Stimulated activated CD4-positive, alpha-beta T cell treated with anti-CD3 and anti-CD28 coated beads, TNF-alpha, amount 100 ng/mL, for 48 hours (primary cell): ENCODE data around the gene TRAF2.

Experiments
- DNase-seq, 3 donors: peaks; one replicate each; pipeline ENCODE4 v3.0.0-alpha.2; 2020; ENCODE audit warnings: low read depth in 3 of 3

The TRAF2 gene

DNA sequence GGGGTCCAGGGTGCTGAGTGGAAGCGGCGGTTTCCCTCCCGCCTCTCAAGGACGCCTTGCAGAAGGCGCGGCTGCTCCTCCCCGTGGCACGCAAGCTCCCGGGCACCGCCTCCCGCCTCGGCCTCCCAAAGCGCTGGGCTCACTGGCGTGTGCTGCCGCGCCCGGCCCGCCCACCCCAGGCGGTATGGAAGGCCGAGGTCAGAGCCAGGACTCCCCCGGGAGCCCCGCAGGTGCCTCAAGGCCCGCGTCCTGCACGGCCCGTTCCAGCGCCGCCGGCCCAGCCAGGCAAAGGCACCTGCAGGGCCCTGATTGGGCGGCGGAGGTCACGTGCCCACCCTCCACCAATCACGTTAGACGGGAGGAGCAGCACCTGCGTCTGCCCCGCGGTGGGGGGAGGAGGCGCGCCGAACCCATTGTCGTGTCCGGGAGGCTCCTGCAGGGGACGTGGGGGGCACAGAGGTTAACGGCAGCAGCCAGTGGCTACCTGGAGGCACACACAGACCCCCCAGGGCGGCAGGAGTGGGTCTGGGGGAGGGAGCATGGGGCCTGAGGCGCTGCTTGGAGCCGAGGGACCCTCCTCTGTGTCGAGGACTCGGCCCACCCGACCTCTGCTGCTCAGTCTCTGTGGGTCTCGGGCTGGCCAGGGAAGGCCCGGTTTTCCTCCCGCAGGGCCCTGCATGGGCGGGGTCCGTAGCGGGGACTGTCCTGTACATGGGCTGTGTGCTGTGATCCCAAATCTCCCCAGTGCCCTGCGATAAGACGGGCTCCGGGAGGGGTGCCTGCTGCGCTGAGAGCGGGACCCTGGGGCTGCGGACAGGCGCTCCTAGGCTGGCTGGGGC, 63.7 kb downstream of the TRAF2 start:
- DNase-seq, result peak; percentile 90 to 94 (median 91)

GRCh38 chr9:136950656-136951276, 64.5 kb downstream of the TRAF2 start:
- DNase-seq, result no peak

DNA sequence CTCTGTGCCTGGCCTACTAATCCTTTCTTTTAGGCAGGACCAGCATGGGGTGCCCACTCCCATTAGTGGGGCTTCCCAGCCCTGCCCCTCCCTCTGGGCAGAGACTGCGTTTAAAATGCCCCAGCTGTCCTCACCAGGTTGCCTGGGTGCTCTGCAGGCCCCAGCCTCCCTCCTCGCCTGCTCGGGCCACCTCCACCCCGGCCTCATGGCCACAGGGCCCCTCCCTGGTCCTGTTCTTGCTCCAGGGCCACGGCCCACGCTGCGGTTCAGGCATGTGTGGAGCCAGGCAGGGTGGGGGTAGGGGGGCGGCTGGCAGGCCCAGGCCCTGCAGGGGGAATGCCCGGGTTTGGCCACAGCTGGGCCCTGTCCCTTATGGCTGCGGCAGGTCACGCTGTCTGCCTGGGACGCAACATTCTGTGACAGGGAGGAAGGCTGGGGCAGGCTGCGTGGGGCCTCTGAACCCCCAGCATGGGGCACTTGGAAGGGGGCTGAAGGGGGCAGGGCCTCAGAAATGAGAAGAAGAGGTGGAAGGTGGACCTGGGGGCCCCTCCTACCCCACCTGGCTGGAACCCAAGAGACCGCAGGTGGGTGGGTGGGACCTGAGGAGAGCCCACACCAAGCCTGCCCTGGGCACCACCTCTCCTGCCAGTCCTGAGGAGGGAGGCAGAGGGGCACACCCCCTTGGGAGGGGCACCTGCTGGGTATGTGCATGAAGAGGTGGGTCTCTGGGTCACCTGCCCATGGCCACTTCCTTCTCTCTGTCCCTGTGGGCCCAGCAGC, 65.4 kb downstream of the TRAF2 start, which contains the start of gene LCN12:
TSS of gene LCN12 (plus strand) at position 733 of the 780 bp plus-strand sequence. CDS start 55 bp downstream, outside the sequence.
- no peak for DNase-seq

GRCh38 chr9:136952321-136952850, 66.1 kb downstream of the TRAF2 start:
- DNase-seq, result no peak

DNA sequence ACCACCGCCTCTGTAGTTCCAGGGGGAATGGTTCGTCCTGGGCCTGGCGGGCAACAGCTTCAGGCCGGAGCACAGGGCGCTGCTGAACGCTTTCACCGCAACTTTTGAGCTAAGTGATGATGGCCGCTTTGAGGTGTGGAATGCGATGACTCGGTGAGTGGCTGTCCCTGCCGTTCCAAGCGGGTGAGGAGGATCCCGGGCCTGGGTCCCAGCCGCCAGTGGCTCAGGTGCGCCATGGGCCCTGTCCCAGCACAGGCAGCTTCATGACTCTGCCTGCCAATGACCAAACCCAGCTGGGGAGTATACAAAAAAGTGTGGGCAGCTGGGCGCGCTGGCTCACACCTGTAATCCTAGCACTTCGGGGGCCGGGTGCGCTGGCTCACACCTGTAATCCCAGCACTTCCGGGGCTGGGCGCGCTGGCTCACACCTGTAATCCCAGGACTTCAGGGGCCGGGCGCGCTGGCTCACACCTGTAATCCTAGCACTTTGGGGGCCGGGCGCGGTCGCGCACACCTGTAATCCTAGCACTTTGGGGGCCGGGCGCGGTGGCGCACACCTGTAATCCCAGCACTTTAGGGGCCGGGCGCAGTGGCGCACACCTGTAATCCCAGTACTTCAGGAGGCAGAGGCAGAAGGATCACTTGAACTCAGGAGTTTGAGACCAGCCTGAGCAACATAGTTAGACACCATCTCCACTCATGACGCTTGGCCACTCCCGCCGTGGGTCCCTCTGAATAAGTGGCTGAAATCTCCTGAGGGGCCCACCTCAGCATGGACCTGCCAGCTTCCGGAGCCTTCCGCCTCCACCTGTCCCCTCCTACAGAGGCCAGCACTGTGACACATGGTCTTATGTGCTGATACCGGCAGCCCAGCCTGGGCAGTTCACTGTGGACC, 66.8 kb downstream of the TRAF2 start:
- DNase-seq, result no peak

GRCh38 chr9:136953771-136954269, 67.5 kb downstream of the TRAF2 start:
- DNase-seq, result no peak

DNA sequence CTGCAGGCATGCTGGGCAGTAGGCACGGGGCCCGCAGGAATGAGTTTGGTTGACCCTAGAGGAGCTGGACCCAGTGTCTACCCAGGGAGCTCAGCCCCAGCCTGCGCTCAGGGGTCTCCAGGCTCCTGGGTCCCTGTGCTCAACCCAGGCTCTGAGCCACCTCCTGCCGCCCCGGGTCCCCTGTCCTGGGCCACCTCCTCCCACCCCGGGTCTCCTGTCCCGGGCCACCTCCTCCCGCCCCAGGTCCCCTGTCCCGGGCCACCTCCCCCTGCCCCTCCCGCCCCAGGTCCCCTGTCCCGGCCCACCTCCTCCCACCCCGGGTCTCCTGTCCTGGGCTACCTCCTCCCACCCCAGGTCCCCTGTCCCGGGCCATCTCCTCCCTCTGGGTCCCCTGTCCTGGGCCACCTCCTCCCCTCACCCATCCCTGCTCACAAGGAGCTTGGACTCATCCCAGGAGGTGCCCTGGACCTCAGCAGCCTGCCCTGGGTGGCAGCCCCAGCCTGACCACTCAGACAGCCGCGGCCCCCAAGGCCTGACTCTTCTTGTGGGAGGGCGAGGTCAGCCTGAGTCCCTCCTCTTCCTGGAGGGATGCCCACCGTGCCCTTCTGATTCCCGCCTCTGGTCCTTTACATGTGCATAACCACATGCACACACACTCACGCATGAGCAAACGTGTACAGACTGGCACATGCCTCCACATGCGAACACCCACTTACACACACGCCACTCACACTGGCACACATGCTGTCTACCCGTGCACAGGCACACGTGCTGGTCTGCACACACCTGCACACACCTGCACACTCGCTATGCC, 68.2 kb downstream of the TRAF2 start:
- no peak for DNase-seq

GRCh38 chr9:136955202-136955942, 69.1 kb downstream of the TRAF2 start:
- no peak for DNase-seq

DNA sequence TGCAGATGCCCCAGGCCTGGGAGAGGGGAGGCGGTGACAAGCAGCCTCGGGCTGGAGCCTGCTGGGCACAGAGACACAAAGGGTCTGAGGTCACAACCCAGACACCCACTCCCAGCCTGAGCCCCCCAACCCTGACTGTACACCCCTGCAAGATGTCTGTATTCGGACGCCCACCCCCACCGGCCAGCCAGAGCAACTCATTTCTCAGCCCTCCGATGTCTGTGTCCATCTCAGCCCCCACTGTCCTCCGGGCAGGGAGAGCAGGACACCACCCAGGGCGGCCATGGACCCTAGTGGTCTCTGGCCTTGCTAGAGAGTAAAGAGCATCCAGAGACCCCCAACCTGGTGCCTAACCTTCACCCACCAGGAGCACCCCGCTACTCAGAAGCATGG, 69.6 kb downstream of the TRAF2 start:
- DNase-seq, result no peak

GRCh38 chr9:136956604-136957003, 70.3 kb downstream of the TRAF2 start:
- no peak for DNase-seq

DNA sequence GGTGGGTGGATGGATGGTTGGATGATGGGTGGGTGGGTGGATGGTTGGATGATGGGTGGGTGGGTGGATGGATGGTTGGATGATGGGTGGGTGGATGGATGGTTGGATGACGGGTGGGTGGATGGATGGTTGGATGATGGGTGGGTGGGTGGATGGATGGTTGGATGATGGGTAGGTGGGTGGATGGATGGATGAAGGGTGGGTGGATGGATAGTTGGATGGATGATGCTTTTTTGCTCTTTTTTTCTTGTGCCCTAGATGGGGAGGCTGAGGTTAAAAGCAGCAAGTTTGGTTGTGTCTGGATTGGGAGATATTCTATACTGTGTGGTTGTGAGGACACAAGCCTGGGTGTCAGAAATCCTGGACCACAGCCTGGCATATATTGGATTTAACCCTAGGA, 71.1 kb downstream of the TRAF2 start:
- DNase-seq, result no peak

DNA sequence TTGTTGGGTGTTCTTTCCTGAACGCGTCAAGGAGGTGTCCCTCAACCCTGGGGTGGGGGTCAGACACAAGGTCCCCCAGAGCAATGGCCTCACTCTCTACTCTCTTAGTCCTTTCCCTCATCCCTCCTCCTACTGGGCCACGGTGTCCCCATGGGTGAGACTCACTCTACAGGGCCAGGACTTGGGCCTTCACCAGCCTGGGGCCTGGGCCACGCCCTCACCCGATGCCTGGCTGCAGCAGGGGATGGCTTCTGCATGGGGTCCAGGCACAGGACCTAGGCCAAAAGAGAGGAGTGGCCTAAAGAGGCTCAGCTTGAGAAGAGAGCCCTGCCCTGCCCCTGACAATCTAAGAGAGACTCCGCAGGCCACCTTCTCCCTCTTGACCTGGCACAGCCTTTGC, 71.6 kb downstream of the TRAF2 start:
- DNase-seq, result no peak

GRCh38 chr9:136958473-136958872, 72.2 kb downstream of the TRAF2 start:
- DNase-seq, result no peak

GRCh38 chr9:136958898-136959850, 72.9 kb downstream of the TRAF2 start:
- DNase-seq, result no peak

GRCh38 chr9:136960212-136960937, 74.1 kb downstream of the TRAF2 start:
- no peak for DNase-seq

- no peak for DNase-seq
Observed at GRCh38 chr9:136960938-136961275, 74.6 kb downstream of the TRAF2 start.

DNA sequence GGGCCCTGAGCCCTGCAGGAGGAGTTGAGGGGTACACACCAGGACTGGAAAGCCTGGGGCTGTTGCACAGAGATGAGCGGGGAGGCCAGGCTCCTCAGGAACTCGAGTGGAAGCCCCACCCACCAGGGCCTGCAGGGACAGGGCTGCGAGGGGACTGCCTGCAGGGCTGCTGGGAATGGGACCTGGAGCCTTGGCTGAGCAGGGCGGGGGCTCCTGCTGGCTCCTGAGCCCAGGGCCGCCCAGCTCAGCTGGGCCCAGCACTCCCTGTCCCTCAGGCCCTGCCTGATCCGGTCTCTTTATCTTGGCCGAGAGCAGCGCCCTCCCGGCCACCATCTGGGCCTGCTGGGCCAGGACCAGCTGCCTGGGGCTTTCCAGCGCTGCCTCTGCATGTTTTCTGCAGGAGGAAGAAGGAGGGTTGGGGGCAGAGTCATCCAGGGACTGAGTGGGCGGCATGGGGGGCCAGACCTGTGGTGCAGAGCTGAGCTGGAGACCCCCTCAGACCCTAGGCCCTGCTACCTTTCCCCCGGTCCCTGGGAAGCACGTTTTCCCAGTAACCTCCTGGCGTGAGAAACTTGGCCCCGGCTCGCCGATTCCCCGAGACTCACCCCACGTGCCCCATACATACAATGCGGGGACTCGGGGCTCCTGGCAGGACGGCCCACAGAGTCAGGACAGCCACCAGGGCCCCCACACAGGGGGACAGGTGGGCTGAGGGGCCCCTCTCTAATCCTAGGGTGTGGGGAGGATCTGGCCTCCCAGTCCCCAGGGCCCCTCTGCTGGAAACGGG, 75.2 kb downstream of the TRAF2 start:
- DNase-seq, result no peak
